ENCODE measurements around the gene LARGE1. TPM values are rescaled to one million over a fixed set of nuclear protein-coding genes. Genes with fewer than 3 reads are reported as not detected.

The LARGE1 gene
- total RNA-seq, 1 experiment from 2014 or later = 1.5 TPM

DNA sequence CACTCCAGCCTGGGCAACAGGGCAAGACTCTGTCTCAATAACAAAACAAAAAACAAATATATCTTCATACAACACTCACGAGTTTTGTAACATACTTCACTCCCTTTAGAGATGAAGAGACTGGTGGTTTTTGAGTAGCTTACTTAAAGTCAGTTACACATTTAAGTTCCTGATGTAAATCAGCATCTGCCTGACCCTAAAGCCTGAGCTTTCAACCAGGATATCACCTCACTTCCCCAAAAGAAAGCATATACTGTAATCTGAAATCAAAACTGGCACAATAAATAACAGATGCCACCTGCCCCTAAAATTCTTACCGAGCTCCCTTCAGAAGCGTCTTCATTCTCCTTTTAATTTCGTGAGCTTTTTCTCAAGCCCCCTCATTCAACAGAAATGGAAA, 31.5 kb downstream of the LARGE1 start:
- POLR2A ChIA-PET = no interaction called here

More for the DNA sequence above, 31.5 kb downstream of the LARGE1 start:
- no TSS peak for BruUV-seq (replicated peaks)
- intact Hi-C loops (cut with micrococcal nuclease) = no loop called here
- Histone ChIP-seq H3K36me3 (ENCODE audit: control insufficient read depth in 1 of 2, insufficient read depth in 2 of 2, low read length in 2 of 2) (no peaks in the 10 kb centered on the region), H3K9me3 (ENCODE audit: control insufficient read depth in 1 of 2, insufficient read depth in 1 of 2, low read depth in 1 of 2, low read length in 2 of 2) (peaks cover 6 to 22% of the 10 kb centered on the region in 2 experiments; a peak in 2 of 4 replicates), H2AFZ (ENCODE audit: low read depth, low read length, poor library complexity, severe bottlenecking) (no peak overlapping the region), H3K4me3 (replicated peaks in 1 of 2; ENCODE audit: low read depth in 1 of 2, low read length in 2 of 2) (no peak overlapping the region), H3K4me2 (ENCODE audit: low read length) (no peak overlapping the region), H3K27me3 (ENCODE audit: insufficient read depth, low read length) (no peaks in the 10 kb centered on the region), H3K79me2 (ENCODE audit: insufficient read depth, low read length) (no peaks in the 10 kb centered on the region), H3K27ac (ENCODE audit: low read depth, low read length) (no peak overlapping the region), H4K20me1 (ENCODE audit: insufficient read depth) (no peaks in the 10 kb centered on the region), H3K4me1 (ENCODE audit: control insufficient read depth in 1 of 2, insufficient read depth in 2 of 2, low read length in 2 of 2) (no peaks in the 10 kb centered on the region), H3K9ac (ENCODE audit: low read length) (no peak overlapping the region), H3K9me2 (ENCODE audit: insufficient read depth) (no peaks in the 10 kb centered on the region)
- no peak for DNase-seq (ENCODE audit: low read depth, low spot score)
- TF ChIP-seq ZNF274 (IDR thresholded peaks at IDR 0.05; ENCODE audit: low read depth, low read length) = no peak
- TF ChIP-seq TCF7L2 (IDR thresholded peaks at IDR 0.05; ENCODE audit: borderline replicate concordance, extremely low read depth, insufficient read depth, insufficient read length) = no peak
- TF ChIP-seq, protein P1, sequence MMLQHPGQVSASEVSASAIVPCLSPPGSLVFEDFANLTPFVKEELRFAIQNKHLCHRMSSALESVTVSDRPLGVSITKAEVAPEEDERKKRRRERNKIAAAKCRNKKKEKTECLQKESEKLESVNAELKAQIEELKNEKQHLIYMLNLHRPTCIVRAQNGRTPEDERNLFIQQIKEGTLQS (IDR thresholded peaks at IDR 0.05) = no peak
- no peak for TF ChIP-seq SP1 (IDR thresholded peaks at IDR 0.05; ENCODE audit: low read depth)
- TF ChIP-seq CBX3 (IDR thresholded peaks at IDR 0.05; ENCODE audit: low read depth) = no peak
- TF ChIP-seq, protein P2, sequence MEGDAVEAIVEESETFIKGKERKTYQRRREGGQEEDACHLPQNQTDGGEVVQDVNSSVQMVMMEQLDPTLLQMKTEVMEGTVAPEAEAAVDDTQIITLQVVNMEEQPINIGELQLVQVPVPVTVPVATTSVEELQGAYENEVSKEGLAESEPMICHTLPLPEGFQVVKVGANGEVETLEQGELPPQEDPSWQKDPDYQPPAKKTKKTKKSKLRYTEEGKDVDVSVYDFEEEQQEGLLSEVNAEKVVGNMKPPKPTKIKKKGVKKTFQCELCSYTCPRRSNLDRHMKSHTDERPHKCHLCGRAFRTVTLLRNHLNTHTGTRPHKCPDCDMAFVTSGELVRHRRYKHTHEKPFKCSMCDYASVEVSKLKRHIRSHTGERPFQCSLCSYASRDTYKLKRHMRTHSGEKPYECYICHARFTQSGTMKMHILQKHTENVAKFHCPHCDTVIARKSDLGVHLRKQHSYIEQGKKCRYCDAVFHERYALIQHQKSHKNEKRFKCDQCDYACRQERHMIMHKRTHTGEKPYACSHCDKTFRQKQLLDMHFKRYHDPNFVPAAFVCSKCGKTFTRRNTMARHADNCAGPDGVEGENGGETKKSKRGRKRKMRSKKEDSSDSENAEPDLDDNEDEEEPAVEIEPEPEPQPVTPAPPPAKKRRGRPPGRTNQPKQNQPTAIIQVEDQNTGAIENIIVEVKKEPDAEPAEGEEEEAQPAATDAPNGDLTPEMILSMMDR (IDR thresholded peaks at IDR 0.05 in 2 of 3, conservative IDR thresholded peaks at IDR 0.05 in 1 of 3; ENCODE audit: borderline replicate concordance in 1 of 3, insufficient read depth in 1 of 3, low read depth in 2 of 3, low read length in 2 of 3) = no peak
- TF ChIP-seq ZFX (IDR thresholded peaks at IDR 0.05) = no peak
- no peak for TF ChIP-seq CEBPB (IDR thresholded peaks at IDR 0.05; ENCODE audit: low read depth)
- TF ChIP-seq, protein P3, sequence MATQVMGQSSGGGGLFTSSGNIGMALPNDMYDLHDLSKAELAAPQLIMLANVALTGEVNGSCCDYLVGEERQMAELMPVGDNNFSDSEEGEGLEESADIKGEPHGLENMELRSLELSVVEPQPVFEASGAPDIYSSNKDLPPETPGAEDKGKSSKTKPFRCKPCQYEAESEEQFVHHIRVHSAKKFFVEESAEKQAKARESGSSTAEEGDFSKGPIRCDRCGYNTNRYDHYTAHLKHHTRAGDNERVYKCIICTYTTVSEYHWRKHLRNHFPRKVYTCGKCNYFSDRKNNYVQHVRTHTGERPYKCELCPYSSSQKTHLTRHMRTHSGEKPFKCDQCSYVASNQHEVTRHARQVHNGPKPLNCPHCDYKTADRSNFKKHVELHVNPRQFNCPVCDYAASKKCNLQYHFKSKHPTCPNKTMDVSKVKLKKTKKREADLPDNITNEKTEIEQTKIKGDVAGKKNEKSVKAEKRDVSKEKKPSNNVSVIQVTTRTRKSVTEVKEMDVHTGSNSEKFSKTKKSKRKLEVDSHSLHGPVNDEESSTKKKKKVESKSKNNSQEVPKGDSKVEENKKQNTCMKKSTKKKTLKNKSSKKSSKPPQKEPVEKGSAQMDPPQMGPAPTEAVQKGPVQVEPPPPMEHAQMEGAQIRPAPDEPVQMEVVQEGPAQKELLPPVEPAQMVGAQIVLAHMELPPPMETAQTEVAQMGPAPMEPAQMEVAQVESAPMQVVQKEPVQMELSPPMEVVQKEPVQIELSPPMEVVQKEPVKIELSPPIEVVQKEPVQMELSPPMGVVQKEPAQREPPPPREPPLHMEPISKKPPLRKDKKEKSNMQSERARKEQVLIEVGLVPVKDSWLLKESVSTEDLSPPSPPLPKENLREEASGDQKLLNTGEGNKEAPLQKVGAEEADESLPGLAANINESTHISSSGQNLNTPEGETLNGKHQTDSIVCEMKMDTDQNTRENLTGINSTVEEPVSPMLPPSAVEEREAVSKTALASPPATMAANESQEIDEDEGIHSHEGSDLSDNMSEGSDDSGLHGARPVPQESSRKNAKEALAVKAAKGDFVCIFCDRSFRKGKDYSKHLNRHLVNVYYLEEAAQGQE (IDR thresholded peaks at IDR 0.05; ENCODE audit: low read depth) = no peak
- no peak for TF ChIP-seq POLR2AphosphoS5 (IDR thresholded peaks at IDR 0.05; ENCODE audit: low read depth, low read length)
- no peak for TF ChIP-seq SRF (IDR thresholded peaks at IDR 0.05; ENCODE audit: low read depth)
- TF ChIP-seq SIN3A (IDR thresholded peaks at IDR 0.05; ENCODE audit: low read depth) = no peak
- no peak for TF ChIP-seq FOSL1 (IDR thresholded peaks at IDR 0.05; ENCODE audit: low read depth)
- TF ChIP-seq EGR1 (IDR thresholded peaks at IDR 0.05; ENCODE audit: low read depth) = no peak
- no peak for TF ChIP-seq POLR2A (IDR thresholded peaks at IDR 0.05; ENCODE audit: borderline replicate concordance, extremely low read depth, insufficient read depth, insufficient read length)
- TF ChIP-seq, protein P4, sequence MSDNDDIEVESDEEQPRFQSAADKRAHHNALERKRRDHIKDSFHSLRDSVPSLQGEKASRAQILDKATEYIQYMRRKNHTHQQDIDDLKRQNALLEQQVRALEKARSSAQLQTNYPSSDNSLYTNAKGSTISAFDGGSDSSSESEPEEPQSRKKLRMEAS (IDR thresholded peaks at IDR 0.05) = no peak
- TF ChIP-seq, protein P5, sequence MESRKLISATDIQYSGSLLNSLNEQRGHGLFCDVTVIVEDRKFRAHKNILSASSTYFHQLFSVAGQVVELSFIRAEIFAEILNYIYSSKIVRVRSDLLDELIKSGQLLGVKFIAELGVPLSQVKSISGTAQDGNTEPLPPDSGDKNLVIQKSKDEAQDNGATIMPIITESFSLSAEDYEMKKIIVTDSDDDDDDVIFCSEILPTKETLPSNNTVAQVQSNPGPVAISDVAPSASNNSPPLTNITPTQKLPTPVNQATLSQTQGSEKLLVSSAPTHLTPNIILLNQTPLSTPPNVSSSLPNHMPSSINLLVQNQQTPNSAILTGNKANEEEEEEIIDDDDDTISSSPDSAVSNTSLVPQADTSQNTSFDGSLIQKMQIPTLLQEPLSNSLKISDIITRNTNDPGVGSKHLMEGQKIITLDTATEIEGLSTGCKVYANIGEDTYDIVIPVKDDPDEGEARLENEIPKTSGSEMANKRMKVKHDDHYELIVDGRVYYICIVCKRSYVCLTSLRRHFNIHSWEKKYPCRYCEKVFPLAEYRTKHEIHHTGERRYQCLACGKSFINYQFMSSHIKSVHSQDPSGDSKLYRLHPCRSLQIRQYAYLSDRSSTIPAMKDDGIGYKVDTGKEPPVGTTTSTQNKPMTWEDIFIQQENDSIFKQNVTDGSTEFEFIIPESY (IDR thresholded peaks at IDR 0.05; ENCODE audit: extremely low read depth, insufficient replicate concordance, low read length) = no peak
- no peak for TF ChIP-seq EZH2 (IDR thresholded peaks at IDR 0.05)
- ChIA-PET CTCF (no interaction called here), RAD21 (ENCODE audit: low non-redundant PET in 1 of 2, low total read pairs in 2 of 2, uncharacterized antibody in 2 of 2, unreplicated experiment in 2 of 2) (no interaction called here)
- ATAC-seq = no peak
